A549 (cell line): Measurements from ENCODE around the gene IL4. TPM values are rescaled to one million over a fixed set of nuclear protein-coding genes. Genes with fewer than 3 reads are reported as not detected.

Source experiments
- ATAC-seq, 2 experiments: fragments of 200-7000 bp in 1 of 2; fragments of >200 bp in 1 of 2; cut with Nextera tagmentation in 1 of 2; cut with Tn5 transposase in 1 of 2; 3 replicates each; pipeline versions ENCODE4 v1.8.0 to v1.9.1; 2018 to 2020; ENCODE audit warnings: mild to moderate bottlenecking in 1 of 2, moderate library complexity in 1 of 2
- CTCF ChIA-PET: fragments of 300-600 bp; sonication (Branson Sonifier 250); formaldehyde crosslinking; extraction: SDS; loops from one replicate; lab custom pipeline; 2021; ENCODE audit warnings: antibody characterized with exemption, inconsistent platforms; lab: Yijun Ruan, JAX
- POLR2A ChIA-PET: fragments of 350-600 bp; formaldehyde crosslinking; extraction: SDS; loops from one replicate; lab custom pipeline; 2021; ENCODE audit warnings: antibody characterized with exemption, inconsistent platforms; lab: Yijun Ruan, JAX
- DNase-seq, 2 experiments: peaks; one replicate each; pipeline versions ENCODE4 v3.0.0 to v3.0.0-alpha.2; 2011 to 2016; ENCODE audit warnings: low read depth in 1 of 2, low spot score in 1 of 2
- FAIRE-seq: peaks from 2 replicates; lab custom pipeline; 2011; peaks lifted over from hg19 to GRCh38; lab: Jason Lieb, UNC
- H3K27ac ChIP-seq, 2 experiments: fragments of >200 bp; sonication (Bioruptor Twin); formaldehyde crosslinking; 3 replicates each; pipeline ENCODE4 v1.5.1; 2016 to 2017
- H3K4me1 ChIP-seq: fragments of >200 bp; sonication (Bioruptor Twin); formaldehyde crosslinking; 3 replicates; pipeline ENCODE4 v1.6.1; 2016
- H3K4me2 ChIP-seq: fragments of >200 bp; sonication (Bioruptor Twin); formaldehyde crosslinking; 3 replicates; pipeline ENCODE4 v1.6.1; 2016
- H3K4me3 ChIP-seq: fragments of >200 bp; sonication (Bioruptor Twin); formaldehyde crosslinking; 3 replicates; pipeline ENCODE4 v1.5.1; 2016
- H3K9me3 ChIP-seq: fragments of >200 bp; sonication (Bioruptor Twin); formaldehyde crosslinking; 3 replicates; pipeline ENCODE4 v1.6.1; 2016
- ATOH8 ChIP-seq: fragments of 250-450 bp; sonication (Bioruptor Pico); IDR thresholded peaks from 2 replicates; pipeline ENCODE4 v1.5.0; 2020; ENCODE audit warnings: low read depth, mild to moderate bottlenecking, moderate library complexity
- BHLHE40 ChIP-seq: IDR thresholded peaks from 2 replicates; pipeline ENCODE4 v1.6.1; 2012; ENCODE audit warnings: low read depth, low read length, inconsistent platforms
- CBX2 ChIP-seq: fragments of 200-600 bp; sonication (generic); IDR thresholded peaks from 2 replicates; pipeline ENCODE4 v1.6.1; 2016; ENCODE audit warnings: low read depth, mild to moderate bottlenecking, borderline replicate concordance
- CHD2 ChIP-seq: fragments of 150-350 bp; IDR thresholded peaks from 2 replicates; pipeline ENCODE4 v1.6.1; 2014; ENCODE audit warnings: low read length; ENCODE audit not compliant: partially characterized antibody
- CHD4 ChIP-seq: fragments of 200-600 bp; sonication (generic); IDR thresholded peaks from 2 replicates; pipeline ENCODE4 v1.6.1; 2016; ENCODE audit warnings: antibody characterized with exemption, mild to moderate bottlenecking, borderline replicate concordance
- E2F6 ChIP-seq: IDR thresholded peaks from 2 replicates; pipeline ENCODE4 v1.6.1; 2012; ENCODE audit warnings: low read depth, borderline replicate concordance
- EHF ChIP-seq: fragments of 250-450 bp; sonication (Bioruptor Pico); IDR thresholded peaks from 2 replicates; pipeline ENCODE4 v1.5.0; 2020; ENCODE audit warnings: mild to moderate bottlenecking
- ESRRA ChIP-seq: fragments of 150-350 bp; IDR thresholded peaks from 2 replicates; pipeline ENCODE4 v1.6.1; 2014; ENCODE audit warnings: mild to moderate bottlenecking, low read length, borderline replicate concordance
- FOSL2 ChIP-seq, 2 experiments: fragments of 450-650 bp in 1 of 2; fragments of >200 bp in 1 of 2; sonication (Bioruptor Twin) in 1 of 2; formaldehyde crosslinking; IDR thresholded peaks; 2 replicates each; pipeline versions ENCODE4 v1.5.0 to v1.6.1; 2016 to 2020; ENCODE audit warnings: mild to moderate bottlenecking in 1 of 2, moderate library complexity in 1 of 2
- GATA3 ChIP-seq: IDR thresholded peaks from 2 replicates; pipeline ENCODE4 v1.6.1; 2012; ENCODE audit warnings: borderline replicate concordance
- HDAC2 ChIP-seq: fragments of 200-600 bp; sonication (generic); IDR thresholded peaks from 2 replicates; pipeline ENCODE4 v1.6.1; 2016
- HES2 ChIP-seq: fragments of >200 bp; sonication (Bioruptor Twin); formaldehyde crosslinking; IDR thresholded peaks from 2 replicates; pipeline ENCODE4 v1.6.1; 2016
- KDM5A ChIP-seq: fragments of 200-600 bp; sonication (generic); IDR thresholded peaks from 2 replicates; pipeline ENCODE4 v1.6.1; 2016; ENCODE audit warnings: antibody characterized with exemption, mild to moderate bottlenecking
- PBX3 ChIP-seq: IDR thresholded peaks from 2 replicates; pipeline ENCODE4 v1.6.1; 2012
- POLR2AphosphoS2 ChIP-seq: conservative IDR thresholded peaks from 2 replicates; pipeline ENCODE4 v1.6.1; 2012; ENCODE audit warnings: low read length, improper control_type of control experiment, inconsistent platforms
- RCOR1 ChIP-seq: fragments of 150-350 bp; IDR thresholded peaks from 2 replicates; pipeline ENCODE4 v1.6.1; 2014; ENCODE audit warnings: antibody characterized with exemption, low read length, low read depth
- RFX5 ChIP-seq: fragments of 450-650 bp; IDR thresholded peaks from 2 replicates; pipeline ENCODE4 v1.7.1; 2014; ENCODE audit warnings: antibody characterized with exemption, mild to moderate bottlenecking, moderate library complexity
- SMC3 ChIP-seq: fragments of >200 bp; sonication (Bioruptor Twin); formaldehyde crosslinking; IDR thresholded peaks from 3 replicates; pipeline ENCODE4 v1.6.1; 2018; ENCODE audit warnings: inconsistent platforms
- SREBF2 ChIP-seq: fragments of 450-650 bp; IDR thresholded peaks from 2 replicates; pipeline ENCODE4 v1.6.1; 2014; ENCODE audit warnings: mild to moderate bottlenecking, moderate library complexity
- TP53 ChIP-seq: fragments of 250-450 bp; sonication (Bioruptor Pico); IDR thresholded peaks from 2 replicates; pipeline ENCODE4 v1.5.0; 2021; ENCODE audit warnings: mild to moderate bottlenecking, moderate library complexity
- ZFP36 ChIP-seq: fragments of 450-650 bp; IDR thresholded peaks from 2 replicates; pipeline ENCODE4 v1.6.1; 2014; ENCODE audit warnings: borderline replicate concordance; ENCODE audit not compliant: partially characterized antibody
- ZSCAN20 ChIP-seq: fragments of 250-450 bp; sonication (Bioruptor Pico); IDR thresholded peaks from 2 replicates; pipeline ENCODE4 v1.8.0; 2022; ENCODE audit warnings: mild to moderate bottlenecking, moderate library complexity
- WGBS: methylation state at CpG from one replicate; pipeline ENCODE4 v1.1.6; 2017; ENCODE audit errors: missing lambda C conversion rate; 5-methylcytosine and 5-hydroxymethylcytosine counted together
- polyA plus RNA-seq, 4 experiments: library from polyadenylated mRNA; depleted of rRNA in 3 of 4; stranded (reverse); fragments of >200 nt; fragmentation: RNase III in 1 of 4; extraction: RNeasy Plus Mini Kit Qiagen cat#74134 plus additional on column Dnase treatment in 1 of 4; gene quantifications; 2 replicates in 3 of 4; 3 replicates in 1 of 4; pipeline ENCODE4 v1.2.3, GENCODE V29; 2011 to 2017
- TF ChIP-seq, protein P1 (sequence below): fragments of 250-450 bp; sonication (Bioruptor Pico); IDR thresholded peaks from 2 replicates; pipeline ENCODE4 v1.5.0; 2021; ENCODE audit warnings: mild to moderate bottlenecking, moderate library complexity, borderline replicate concordance
- TF ChIP-seq, protein P2 (sequence below): fragments of >200 bp; sonication (Bioruptor Twin); formaldehyde crosslinking; IDR thresholded peaks from 3 replicates; pipeline ENCODE4 v1.5.1; 2016

IL4 gene
- polyA plus RNA-seq, 2 of the 4 experiments (the other 2 are of a cell fraction), result not detected

DNA sequence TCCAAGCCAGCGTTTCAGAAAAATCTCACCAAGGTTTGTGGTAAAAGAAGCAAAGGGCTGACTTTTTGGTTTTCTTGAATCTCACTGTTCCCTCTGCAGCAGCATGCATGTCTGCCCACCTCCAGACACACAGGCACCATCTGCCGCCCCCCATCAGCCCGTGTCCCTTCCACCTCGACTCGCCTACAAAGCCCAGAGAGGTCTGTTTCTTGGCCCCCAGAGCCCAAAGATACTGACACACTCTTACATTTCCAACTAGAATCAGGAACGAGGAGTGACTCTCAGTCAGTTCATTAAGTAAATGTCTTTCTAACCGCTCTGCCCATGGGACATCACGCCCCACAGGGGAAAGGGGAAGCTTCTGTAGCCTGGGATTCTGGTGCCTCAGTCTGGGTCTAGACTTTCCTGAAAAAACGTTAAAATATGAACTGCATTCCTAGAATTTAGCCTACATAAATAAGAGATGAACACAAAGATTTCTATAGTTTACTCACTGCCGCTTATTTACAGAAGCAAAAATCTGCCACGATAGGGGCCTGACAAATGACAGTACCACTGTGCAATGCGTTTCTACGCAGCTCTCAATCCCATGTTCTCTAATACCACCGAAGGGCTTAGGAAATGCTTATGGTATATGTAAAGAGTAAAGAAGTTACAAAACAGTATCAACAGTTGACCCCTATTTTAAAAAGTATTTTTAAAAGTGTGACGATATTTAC is 4.1 kb downstream of the IL4 start:
- POLR2A ChIA-PET, result interaction anchor here (1.4 kb wide), 1 partner anchor 187 kb away, joined by 3 read pairs; the partner anchor contains the start of gene IRF1
- no peak for FAIRE-seq
- 87% methylated on average over 15 of the region's 15 CpGs for WGBS
- CTCF ChIA-PET, result interaction anchor here (0.7 to 4.2 kb wide), 30 partner anchors 9 to 312 kb away, joined by 3 to 37 read pairs (median 4); partner anchors contain the start of gene IL13
- Histone ChIP-seq H3K4me2 (peak overlapping the region; percentile 45), H3K4me3 (no peak overlapping the region), H3K9me3 (no peaks in the 10 kb centered on the region), H3K4me1 (peaks cover 32% of the 10 kb centered on the region), H3K27ac (peak overlapping the region in 1 of 2 experiments; percentile 50; a peak in 2 of 6 replicates)
- TF ChIP-seq KDM5A, result no peak
- TF ChIP-seq CBX2, result no peak
- no peak for TF ChIP-seq ZFP36
- TF ChIP-seq SREBF2, result no peak
- TF ChIP-seq ZSCAN20 (CRISPR knock-in tag), result no peak
- TF ChIP-seq GATA3, result no peak
- no peak for TF ChIP-seq CHD4
- no peak for TF ChIP-seq ATOH8 (CRISPR knock-in tag)
- TF ChIP-seq, protein P1, sequence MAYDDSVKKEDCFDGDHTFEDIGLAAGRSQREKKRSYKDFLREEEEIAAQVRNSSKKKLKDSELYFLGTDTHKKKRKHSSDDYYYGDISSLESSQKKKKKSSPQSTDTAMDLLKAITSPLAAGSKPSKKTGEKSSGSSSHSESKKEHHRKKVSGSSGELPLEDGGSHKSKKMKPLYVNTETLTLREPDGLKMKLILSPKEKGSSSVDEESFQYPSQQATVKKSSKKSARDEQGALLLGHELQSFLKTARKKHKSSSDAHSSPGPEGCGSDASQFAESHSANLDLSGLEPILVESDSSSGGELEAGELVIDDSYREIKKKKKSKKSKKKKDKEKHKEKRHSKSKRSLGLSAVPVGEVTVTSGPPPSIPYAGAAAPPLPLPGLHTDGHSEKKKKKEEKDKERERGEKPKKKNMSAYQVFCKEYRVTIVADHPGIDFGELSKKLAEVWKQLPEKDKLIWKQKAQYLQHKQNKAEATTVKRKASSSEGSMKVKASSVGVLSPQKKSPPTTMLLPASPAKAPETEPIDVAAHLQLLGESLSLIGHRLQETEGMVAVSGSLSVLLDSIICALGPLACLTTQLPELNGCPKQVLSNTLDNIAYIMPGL (CRISPR knock-in tag), result no peak
- no peak for TF ChIP-seq HDAC2
- no peak for TF ChIP-seq BHLHE40
- no peak for TF ChIP-seq RFX5
- TF ChIP-seq PBX3, result no peak
- no peak for TF ChIP-seq TP53 (CRISPR knock-in tag)
- no peak for TF ChIP-seq E2F6
- no peak for DNase-seq
- ATAC-seq, result no peak

- WGBS, result 100% methylated on average over 1 of the region's 1 CpG
- no peak for FAIRE-seq
- H3K4me1 ChIP-seq, result peaks cover 32% of the 10 kb centered on the region
- H3K9me3 ChIP-seq, result no peaks in the 10 kb centered on the region
- TF ChIP-seq CHD2 (no peak), SMC3 (no peak), KDM5A (no peak), FOSL2 (IDR thresholded peaks at IDR 0.05) (no peak), FOSL2 (CRISPR knock-in tag; IDR thresholded peaks at IDR 0.05) (no peak), E2F6 (no peak), PBX3 (no peak), ZSCAN20 (CRISPR knock-in tag) (no peak), POLR2AphosphoS2 (no peak), EHF (CRISPR knock-in tag) (no peak), RCOR1 (no peak), HDAC2 (no peak), ESRRA (no peak), SREBF2 (no peak), HES2 (no peak), ATOH8 (CRISPR knock-in tag) (no peak)
- TF ChIP-seq, protein P2, sequence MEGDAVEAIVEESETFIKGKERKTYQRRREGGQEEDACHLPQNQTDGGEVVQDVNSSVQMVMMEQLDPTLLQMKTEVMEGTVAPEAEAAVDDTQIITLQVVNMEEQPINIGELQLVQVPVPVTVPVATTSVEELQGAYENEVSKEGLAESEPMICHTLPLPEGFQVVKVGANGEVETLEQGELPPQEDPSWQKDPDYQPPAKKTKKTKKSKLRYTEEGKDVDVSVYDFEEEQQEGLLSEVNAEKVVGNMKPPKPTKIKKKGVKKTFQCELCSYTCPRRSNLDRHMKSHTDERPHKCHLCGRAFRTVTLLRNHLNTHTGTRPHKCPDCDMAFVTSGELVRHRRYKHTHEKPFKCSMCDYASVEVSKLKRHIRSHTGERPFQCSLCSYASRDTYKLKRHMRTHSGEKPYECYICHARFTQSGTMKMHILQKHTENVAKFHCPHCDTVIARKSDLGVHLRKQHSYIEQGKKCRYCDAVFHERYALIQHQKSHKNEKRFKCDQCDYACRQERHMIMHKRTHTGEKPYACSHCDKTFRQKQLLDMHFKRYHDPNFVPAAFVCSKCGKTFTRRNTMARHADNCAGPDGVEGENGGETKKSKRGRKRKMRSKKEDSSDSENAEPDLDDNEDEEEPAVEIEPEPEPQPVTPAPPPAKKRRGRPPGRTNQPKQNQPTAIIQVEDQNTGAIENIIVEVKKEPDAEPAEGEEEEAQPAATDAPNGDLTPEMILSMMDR, result no peak
- H3K4me2 ChIP-seq, result no peak overlapping the region
- ATAC-seq, result no peak
- no peak for DNase-seq
- CTCF ChIA-PET, result interaction anchor here (0.9 to 4.2 kb wide), 15 partner anchors 11 to 294 kb away, joined by 3 to 37 read pairs (median 4); partner anchors contain the start of gene IL13
- POLR2A ChIA-PET, result no interaction called here
- no peak overlapping the region for H3K4me3 ChIP-seq
- no peak overlapping the region for H3K27ac ChIP-seq
Observed at GRCh38 chr5:132678735-132679134, 4.9 kb downstream of the IL4 start.
